HG03354 (cell line): Measurements from ENCODE around the gene STRA6.

ENCODE experiments used
- ATAC-seq: cut with Tn5 transposase; IDR thresholded peaks from one replicate; pipeline ENCODE4 v1.9.1; 2021; ENCODE audit warnings: mild to moderate bottlenecking; ENCODE audit not compliant: unreplicated experiment, poor library complexity, severe bottlenecking

The STRA6 gene

DNA sequence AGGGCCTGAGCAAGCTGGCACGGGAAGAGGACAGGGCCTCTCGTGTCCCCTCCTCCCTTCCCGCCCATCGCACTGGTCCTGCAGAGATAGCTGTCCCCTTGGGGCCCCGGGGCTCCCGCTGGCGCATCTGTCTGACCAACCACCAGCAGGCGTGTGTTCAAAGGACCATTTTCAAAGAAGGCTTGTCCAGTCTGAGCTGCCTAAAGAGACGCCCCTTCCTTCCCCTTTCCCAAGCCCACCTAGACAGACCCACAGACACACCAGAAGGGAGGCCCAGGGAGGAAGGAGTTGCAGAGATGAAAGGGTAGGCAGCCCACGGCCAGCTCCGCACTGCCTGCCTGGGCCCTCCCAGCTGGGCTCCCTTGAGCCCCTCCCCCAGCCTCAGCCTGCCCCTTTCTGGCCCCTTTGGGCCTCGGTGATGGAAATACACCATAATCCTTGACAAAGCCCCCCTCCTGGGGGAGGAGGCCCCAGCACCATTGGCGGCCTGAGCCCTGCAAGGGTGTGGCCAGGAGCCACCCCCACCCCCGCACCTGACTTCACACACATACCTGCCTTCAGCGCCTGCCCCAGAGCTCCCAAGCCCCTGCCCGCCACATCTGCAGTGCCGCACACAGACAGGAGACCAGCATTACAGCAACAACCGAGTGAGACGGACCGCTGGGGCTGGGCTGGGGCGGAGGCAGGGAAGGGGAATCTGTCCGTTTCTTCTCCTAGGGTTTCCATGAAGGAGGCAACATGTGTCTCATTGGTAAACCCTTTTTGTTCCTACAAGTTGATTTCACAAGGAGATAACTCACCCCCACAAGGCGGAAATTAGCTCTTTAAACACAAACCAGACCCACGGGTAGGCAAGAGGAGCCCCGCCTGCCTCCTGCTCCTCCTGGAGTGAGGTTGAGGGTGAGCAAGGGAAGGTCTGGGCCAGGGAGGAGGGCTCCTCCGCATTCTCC is at the start of gene STRA6:
Gene STRA6 (minus strand): TSS at position 336 of the 950 bp plus-strand sequence. CDS start 520 bp downstream, outside the sequence.
- ATAC-seq, result no peak

DNA sequence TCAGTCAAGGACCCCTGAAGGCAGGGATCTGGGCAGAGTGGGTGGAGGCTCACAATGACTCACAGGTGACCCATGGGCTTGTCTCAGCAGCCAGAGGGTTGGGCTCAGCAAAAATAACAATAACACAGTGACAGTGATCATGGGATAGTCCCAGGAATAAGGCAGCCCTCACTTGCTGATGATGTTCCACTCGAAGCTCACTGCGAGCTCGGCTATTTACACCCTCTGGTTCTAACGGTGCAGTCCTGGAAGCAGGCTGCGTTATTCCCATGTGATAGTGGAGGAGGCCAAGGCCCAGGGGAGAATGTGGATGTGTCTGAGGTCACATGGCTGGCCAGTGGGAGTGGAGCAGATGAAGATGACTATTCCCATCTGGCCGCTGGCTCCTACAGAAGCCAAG is 49.7 kb upstream of the STRA6 start:
- no peak for ATAC-seq

DNA sequence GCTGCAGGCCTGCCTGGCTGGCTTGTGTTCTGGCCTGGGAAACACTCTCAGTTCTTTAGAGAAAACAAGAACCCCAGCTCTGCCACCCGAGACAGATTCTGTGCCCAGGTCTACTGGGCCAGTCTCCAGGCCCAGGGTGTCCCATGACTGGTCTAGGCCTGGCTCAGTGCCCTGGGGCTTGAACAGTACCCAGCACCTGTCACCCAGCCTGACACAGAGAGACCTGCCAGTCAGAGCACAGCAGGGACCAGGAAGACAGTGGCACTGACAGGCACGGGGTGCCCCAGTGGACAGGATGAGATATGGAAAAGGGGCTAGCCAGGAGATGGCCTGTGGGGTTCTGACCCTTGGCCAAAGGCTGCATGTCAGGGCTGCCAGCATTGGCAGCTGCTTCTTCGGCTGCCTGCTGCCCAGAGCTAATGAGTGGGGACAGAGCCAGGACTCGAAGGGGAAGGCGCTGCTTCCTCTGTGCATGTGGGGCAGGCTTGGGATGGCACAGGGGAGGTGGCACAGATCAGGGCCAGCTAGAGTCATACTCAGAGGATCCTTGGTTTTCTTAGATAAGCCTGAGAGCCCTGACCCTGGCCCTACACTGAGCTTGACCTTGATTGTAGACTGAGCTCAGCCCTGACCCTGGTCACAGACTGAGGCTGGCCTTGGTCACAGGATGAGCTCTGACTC is 48.7 kb upstream of the STRA6 start:
- no peak for ATAC-seq

DNA sequence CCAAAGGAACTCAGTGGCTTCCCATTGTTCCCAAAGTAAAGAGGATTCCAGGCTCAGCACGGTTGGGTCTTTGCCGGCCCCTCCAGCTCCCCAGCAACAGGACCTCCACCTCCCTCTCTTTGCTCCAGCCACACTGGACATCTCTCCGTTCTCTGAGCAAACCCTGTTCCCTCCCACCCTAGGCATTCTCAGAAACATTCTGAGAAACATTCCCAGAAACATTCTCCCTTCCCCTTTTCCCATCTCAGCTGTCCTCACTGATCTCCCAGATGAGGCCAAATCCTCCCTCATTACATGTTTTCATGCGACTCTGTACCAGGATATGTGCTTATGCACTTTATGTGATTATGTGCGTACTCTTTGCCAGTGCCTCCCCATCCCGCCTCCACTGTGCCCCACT is 47.7 kb upstream of the STRA6 start:
- ATAC-seq, result no peak

GRCh38 chr15:74245342-74245931 is 42.9 kb upstream of the STRA6 start:
- ATAC-seq, result no peak

DNA sequence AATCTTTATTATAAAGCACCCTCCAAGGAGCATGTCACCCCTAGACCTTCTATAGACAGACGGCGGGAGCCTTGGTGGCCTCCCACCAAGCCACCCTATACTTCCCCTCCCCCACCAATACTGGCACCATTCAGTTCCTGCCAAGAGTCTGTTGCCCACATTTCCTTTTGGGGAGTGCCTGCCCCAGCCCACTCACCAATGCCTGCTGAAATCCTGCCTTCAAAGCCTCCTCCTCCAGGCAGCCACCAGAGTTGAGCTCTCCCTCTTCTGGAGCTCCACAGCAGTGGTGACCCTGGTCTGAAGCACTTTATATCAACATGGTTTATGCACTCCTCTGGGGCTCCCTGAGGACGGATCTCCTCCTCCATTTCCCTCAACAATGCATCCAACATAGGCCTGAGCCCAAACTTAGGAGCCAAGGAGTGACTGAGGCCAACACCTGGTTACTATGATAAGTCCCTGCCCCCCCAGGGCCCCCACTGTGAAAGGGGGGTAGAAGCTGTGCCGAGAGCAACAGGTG is 42.3 kb upstream of the STRA6 start:
- no peak for ATAC-seq

DNA sequence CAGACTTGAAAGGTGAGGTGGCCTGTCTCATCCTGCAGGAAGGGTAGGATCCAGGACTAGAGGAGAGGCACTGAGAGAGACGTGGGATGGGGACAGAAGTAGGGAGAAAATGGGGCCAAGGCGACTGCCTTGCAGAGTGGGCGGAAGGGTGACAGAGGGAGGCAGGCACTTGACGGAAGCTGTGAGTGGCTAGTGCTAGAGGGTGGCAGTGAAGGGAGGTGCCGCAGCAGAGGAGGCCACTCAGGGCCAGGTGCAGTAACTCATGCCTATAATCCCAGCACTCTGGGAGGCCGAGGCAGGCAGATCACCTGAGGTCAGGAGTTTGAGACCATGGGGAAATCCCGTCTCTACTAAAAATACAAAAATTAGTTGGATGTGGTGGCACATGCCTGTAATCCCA is 40.8 kb upstream of the STRA6 start:
- ATAC-seq, result no peak

DNA sequence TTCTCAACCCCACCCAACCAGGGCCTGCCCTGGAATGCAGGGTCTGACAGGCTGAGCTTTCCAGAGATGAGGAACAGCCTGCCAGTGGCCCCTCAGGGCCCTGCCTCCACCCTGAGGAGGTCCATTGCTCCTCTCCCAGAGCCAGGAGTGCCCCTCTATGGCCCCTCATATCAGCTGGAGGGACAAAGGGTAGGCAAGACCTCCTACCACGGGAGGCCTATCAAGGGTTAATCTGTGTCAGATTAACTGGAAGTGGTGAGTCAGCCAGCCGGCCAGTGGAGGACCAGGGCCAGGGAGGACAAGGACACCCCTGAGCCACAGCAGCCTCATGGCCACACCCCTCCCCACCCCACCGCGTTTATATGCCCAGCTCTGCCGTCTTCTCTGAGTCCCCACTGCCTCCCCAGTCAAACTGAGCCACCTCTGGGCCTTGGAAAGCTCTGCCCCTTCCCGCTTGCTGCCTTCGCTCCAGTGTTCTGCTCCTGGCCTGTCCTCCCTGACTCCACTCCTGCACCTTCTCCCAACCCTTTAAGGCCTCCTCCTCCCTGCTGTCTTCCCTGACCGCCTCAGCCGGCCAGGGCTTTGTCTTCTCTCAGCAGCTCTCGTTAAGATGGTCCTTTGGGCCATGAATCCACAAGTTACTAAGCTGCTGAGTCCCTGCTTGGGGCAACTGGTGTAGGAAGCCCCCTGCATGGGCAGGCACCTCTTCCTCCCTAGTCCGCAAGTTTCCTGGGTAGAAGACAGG is 40.0 kb upstream of the STRA6 start:
- no peak for ATAC-seq

- ATAC-seq, result no peak
Measured at GRCh38 chr15:74240897-74241614, 38.5 kb upstream of the STRA6 start.

GRCh38 chr15:74240002-74240568 is 37.5 kb upstream of the STRA6 start:
- ATAC-seq, result no peak

GRCh38 chr15:74239051-74239705 is 36.6 kb upstream of the STRA6 start:
- ATAC-seq, result no peak

GRCh38 chr15:74235962-74236361 is 33.4 kb upstream of the STRA6 start, which contains the start of gene CCDC33:
Gene CCDC33, plus strand, starts transcription at chr15:74236326. Its CDS starts 394 bp downstream, at chr15:74236720.
- ATAC-seq, result no peak

- ATAC-seq, result no peak
Measured at GRCh38 chr15:74234598-74234875, 31.9 kb upstream of the STRA6 start.

DNA sequence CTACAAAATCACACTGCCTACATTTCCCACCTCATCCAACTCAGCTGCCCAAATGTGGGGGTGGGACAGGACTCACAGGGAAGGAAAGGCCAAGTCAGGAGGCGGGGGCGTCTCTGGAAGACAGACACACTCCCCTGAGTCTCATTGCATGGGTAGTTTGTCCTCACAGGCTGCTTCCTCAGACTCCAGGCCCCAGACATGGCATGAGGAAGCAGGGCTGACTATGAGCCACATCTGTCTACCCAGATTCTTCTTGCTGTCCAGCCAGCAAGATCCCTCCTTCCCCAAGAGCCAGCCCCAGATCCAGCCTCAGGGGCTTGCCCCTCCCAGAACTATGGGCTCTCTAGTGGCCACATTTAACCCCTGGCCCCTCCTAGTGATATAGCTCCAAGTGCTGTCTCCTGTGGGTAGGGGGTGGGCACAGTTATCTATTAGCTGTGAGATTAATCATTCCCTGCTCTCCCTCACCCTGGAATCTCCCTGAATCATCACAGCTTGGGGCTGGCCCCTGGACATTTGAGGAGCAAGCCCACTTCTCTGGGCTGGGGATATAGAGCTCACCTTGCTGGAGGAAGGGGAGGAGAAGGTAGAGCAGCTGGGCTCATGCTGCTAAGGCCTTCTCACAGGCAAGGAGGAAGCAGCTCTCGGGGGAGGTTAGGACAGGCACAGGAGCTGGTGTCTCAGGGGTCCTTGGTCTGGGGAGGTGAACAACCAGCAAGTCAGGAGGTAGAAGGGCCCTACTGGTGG is 31.4 kb upstream of the STRA6 start:
- no peak for ATAC-seq

DNA sequence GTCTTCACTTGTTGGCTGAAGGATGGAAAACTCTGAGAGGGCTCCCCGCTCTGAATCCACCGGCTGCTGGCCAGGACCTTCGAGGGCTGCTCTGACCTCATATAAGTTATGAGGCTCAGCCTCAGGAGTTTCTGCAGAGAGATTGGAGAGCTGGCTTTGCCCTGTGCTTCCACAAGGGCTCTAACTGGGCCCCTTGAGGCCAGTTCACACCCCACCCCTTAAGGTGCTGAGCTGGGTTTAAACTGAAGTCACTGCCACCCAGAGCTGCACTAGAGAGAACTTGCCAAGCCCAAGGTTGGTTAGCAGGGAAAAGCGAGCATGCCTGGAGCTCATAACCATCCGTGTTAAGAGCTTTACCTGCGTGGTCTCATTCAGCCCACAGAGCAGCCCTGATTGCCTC is 30.8 kb upstream of the STRA6 start:
- ATAC-seq, result no peak

- no peak for ATAC-seq
Measured at GRCh38 chr15:74231475-74231874, 28.9 kb upstream of the STRA6 start.

- no peak for ATAC-seq
Measured at GRCh38 chr15:74229686-74230085, 27.1 kb upstream of the STRA6 start.

GRCh38 chr15:74228723-74229081 is 26.1 kb upstream of the STRA6 start:
- no peak for ATAC-seq
